Fibroblast of skin of back (primary cell): ENCODE results near the gene HAPLN3.

Source experiments
- DNase-seq: peaks from one replicate; pipeline ENCODE4 v3.0.0-alpha.2; 2013

HAPLN3 gene

DNA sequence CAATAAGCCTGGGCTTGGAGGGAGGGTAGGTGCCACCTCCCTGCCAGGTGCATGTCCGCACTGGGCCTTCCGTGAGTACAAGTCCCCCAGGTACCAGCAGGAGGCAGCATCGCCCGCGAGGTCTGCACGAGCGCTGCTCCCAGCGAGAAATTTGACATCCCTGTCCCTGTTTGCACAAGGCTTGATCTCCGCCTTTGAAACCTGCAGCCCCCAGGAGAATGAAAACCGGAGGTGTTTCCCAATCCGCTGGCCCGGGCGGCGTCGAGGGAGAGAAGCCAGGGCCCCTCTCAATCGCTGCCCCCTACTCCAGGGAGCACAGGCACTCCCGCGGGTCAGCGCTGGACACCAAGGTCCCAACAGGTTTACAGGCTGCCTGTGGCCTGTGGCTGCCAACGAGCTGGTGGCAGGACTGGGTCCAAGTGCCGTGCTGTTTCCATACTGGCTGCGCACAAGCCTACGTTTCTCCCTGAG lies 961 bp downstream of the HAPLN3 start:
- DNase-seq: no peak

DNA sequence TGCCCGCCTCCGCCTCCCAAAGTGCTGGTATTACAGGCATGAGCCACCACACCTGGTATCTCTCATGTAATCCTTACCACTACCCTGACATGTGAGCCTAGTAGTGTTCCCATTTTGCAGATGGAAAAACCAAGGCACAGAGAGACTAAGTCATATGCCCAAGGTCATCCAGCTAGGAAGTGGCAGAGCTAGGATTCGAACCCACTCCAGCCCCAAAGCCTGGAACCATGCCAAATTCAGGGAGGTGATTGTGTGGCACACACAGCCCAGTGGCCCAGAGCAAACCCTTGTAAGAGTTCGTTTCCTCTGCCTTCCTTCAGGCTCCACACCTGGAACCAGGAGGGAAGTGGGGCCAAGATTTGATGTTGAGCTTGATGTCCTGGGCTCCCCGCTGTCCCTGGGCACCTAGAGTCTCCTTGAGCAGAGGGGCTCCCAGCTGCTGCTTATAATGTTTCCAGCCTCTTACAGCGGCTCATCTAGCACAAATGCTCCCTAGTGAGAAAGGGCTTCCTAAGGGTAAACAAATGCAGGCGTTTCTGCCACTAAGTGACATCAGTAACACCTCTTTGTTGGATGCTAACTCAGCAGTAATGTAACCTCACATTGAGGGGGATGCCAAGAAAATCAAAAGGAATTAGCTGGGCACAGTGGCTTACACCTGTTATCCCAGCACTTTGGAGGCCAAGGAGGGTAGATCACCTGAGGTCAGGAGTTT lies 3.6 kb downstream of the HAPLN3 start:
- no peak for DNase-seq

DNA sequence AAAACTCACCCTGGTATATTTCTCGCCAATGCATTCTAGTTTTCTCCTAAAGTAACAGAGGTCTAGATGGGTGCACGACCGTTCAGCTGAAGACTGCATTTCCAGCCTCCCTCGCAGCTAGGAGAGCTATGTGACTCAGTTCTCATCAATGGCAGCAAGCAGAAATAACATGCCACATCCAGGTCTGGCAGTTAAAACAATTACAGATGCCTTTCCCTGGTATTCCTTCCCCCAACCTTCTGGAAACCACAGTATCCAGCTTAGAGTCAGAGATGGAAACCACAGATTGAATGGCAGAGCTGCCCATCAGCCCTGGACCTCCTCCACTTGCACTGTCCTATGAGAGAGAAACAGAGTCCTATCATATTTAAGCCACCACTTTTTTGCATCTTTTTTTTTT lies 4.8 kb downstream of the HAPLN3 start:
- peak; percentile 89 for DNase-seq

DNA sequence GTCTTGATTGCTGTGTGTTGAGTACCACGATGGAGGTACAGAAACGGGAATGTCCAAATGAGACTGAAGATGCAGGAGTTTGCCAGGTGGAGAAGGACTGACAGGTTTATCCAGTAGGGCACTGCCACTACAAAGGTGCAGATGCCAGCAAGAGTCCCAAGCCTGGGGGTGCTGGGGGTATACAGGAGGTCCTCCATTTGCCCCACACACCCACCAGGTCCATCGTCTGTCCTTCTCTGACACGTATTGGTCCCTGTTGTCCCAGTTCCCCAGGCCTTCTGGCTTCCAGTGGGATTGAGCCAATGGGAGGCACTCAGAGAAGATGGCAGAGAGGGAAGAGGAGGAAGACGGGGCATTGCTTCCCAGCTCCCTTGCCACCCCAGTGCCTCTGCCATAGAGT lies 6.6 kb downstream of the HAPLN3 start:
- DNase-seq: no peak

DNA sequence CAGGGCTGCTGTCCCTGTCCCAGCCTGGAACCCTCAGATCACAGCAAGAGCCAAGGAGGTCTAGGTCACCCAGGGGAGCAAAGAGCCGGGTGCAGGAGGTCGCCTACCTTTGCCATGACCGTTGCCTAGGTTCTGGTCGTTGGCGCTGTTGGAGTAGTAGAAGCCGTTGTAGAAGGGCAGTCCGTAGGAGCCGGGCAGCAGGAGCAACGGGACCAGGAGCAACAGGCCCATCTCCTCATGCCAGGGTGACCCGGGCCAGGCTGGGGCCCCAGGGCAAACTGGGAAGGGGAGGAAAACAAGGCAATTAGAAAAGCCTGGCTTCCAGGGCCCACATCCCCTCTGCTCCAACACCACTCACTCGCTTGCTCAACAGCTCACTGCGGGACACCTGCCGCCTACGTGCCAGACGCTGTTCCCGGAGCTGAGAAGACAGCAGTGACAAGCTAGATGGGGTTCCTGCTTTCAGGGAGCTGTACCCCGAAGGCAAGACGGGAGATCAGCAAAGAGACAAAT lies 8.2 kb downstream of the HAPLN3 start:
- no peak for DNase-seq

DNA sequence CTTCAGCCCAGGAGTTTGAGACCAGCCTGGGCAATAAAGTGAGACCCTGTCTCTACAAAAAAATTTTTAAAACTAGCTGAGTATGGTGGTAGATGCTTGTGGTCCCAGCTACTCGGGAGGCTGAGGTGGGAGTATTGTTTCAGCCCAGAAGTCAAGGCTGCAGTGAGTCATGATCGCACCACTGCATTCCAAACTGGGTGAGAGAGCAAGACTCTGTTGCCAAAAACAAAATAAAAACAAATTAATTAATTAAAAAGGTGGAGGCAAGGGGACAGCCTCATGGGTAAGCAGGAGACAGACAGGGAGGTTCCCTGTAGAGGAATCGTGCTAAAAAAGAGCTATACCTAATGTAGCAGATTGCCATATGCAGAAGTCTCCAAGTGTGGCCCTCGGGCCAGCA lies 12.6 kb downstream of the HAPLN3 start:
- peak; percentile 86 for DNase-seq

DNA sequence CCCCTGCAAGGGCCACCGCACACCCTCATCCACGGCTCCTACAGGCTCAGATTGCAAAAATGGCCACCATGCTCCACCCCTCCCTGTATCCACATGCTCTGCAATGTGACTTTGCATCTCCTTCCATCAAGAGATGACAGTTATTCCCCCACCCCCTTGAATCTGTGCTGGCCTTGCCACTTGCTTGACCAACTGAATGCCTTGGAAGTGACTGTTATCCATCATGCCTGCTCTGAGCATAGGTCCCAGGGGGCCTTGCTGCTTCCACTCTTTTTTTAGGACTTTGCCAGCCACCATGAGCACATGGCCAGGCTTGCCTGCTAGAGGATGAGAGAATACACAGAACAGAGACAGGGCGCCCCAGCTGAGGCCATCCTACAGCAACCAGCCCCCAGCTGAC lies 13.6 kb downstream of the HAPLN3 start:
- DNase-seq: peak; percentile 94

DNA sequence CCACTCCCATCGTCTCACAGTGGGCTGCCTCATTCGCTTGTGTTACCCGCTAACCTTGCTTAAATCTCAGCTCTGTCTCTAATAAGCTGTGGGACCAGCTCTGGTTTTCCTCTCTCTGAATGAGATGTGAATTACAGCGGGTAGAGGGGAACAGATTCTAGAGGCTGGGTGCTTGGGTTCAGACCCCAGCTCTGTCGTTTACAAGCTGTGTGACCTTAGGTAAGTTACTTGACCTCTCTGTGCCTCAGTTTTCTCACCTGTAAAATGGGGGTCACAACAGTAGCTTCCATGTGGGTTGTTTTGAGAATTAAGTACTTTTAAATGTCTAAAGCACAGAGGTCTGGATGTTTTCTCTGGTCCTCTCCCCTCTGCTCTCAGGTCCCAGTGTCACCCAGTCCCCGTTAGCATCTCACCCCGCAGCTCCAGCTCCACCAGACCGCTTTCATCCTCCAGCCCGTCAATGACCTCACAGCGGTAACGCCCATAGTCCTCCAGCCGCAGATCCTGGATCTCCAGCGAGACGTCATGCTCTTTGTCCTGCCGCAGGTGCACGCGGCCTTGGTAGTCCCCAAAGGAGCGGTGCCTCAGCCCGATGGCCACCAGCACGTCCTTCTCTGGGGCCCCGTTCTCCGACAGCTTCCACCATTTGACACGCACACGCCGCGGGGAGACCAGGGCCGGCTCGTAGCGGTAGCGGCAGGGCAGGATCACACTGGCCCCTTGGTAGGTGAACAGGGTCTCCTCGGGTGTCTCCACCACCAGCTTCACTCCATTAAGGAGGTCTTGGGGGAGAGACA lies 14.2 kb downstream of the HAPLN3 start:
- no peak for DNase-seq

DNA sequence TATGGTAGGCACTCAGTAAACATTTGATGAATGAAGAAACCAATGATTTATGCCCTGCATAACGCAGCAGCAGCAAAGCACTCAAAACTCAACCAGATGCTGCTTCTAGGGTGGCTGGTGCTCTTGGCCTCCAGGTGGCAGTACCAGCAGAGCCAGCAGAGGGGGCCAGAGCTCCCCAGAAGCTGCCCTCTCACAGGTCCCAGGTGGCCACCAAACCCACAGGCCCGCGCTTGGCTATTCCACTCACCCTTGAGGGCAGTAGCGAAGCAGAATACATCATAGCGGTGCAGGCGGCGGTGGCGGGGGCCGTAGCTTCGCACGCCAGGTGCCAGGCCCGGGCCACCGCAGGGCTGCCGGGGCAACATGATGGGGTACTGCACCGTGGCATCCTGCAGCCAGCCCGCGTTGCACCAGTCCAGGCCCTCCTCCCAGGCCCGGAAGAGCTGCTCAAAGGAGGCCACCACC lies 16.6 kb downstream of the HAPLN3 start:
- DNase-seq: peak; percentile 69

DNA sequence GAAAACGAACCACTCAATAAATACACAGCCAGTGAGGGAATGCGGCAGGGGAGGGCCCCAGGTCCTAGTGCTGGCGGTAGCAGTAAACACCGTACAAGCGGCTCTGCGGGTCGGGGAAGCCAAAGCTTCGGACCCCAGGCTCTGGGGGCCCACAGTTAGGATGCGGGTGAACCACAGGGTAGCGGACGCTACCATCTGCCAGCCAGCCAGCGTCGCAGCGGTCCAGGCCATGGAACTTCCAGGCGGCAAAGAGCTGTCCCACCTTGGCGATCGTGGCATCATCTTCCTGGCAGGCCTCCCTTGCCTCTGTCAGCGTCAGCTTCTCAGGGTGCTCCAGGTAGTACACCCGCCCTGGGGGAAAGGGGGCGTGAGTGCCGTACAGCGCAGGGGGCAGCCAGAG lies 17.4 kb downstream of the HAPLN3 start:
- DNase-seq: no peak

DNA sequence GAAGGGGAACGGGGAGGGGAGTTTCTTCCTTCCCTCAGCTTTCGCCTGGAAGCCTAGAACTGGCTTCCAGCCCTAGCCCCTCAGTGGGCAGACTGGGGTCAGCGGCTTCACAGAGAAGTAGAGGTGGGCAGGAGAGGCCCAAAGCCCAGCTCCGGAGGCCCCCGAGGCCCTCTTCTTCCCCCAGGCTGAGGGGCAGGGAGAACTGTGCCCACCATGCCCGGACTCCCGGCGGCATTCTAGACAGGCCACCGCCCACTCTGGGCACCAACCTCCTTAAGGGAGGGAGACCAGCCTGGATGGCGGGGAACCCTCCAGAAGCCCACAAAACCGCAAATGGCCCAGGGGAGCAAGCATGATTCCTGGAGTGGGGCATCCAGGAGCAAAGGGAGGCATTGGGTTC lies 17.9 kb downstream of the HAPLN3 start:
- no peak for DNase-seq

DNA sequence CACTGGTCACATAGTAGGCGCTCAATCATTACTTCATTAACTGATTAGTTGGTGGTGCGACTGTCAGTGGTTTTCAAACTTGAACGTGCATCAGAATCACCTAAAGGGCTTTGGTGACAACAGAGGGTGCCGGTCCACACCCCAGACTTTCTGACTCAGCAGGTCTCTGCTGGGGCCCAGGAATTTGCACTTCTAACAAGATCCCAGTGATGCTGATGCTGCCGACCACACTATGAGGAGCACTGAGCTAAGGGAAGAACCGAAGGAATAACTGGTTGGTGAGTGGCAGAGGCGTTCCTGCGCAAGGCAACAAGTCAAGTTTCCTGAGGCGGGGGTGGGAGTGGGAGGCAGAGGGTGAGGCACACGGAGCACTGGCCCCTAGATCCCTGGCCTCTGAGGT lies 18.8 kb downstream of the HAPLN3 start:
- peak; percentile 58 for DNase-seq

DNA sequence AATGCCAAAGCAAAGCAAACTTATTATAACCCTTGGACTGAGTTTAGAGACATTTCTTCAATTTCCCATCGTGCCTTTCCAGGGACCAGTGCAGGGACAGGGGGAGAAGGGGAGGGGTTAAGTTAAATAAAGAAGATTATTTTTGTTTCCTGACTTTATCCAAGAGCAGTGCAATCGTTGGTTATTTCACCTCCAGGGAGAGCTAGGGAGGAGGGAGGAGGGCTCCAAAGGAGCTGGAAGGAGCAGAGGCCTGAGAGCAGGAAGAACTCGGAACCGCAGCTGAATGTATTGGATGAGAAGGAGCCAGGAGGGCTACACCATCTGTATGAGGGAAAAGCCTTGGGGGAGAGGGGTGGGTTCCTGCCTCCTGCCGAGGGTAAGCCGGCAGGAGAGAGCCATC lies 20.7 kb downstream of the HAPLN3 start:
- DNase-seq: no peak

DNA sequence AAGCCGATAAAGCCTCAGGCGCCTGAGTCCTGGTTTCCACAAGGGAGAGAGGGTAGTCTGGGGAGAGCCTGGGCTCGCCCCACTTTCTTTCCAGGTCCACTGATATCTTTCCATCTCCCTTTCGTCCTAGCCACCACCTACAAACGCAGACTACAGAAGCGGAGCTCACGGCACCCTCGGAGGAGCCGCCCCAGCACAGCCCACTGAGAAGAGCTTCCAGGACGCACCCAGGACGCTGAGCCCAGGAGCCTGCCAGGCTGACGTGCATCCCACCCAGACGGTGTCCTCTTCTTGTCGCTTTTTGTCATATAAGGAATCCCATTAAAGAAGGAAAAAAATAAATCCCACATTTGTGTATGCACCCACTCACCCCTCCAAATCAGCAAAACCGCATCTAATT lies 21.1 kb downstream of the HAPLN3 start:
- DNase-seq: no peak

DNA sequence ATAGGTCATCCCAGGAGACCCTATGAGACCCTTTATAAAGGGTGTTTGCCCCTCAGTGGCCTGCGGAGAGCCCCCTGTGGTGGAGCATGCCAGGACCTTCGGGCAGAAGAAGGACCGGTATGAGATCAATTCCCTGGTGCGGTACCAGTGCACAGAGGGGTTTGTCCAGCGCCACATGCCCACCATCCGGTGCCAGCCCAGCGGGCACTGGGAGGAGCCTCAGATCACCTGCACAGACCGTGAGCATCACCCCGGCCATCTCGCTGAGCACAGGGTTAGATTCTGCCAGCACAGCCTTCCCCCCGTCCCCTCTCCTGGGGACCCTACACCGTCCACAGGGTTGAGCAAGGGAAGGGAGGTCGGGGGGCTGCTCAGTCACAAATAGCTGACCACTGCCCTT lies 21.6 kb downstream of the HAPLN3 start:
- no peak for DNase-seq

DNA sequence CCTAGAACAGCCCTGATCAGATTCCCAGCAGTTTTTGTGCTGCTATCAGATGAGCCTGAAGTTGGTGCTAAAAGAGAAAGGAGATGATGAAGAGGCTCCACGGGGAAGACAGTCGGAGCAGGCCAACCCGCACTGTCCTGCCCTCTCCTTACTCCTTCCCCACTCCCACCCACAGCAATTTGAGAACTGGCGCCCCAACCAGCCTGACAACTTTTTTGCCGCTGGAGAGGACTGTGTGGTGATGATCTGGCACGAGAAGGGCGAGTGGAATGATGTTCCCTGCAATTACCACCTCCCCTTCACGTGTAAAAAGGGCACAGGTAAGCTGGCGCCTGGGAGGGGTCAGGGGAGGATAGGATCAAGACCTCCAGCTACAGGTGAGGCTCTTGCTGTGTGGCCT lies 22.6 kb downstream of the HAPLN3 start:
- no peak for DNase-seq

DNA sequence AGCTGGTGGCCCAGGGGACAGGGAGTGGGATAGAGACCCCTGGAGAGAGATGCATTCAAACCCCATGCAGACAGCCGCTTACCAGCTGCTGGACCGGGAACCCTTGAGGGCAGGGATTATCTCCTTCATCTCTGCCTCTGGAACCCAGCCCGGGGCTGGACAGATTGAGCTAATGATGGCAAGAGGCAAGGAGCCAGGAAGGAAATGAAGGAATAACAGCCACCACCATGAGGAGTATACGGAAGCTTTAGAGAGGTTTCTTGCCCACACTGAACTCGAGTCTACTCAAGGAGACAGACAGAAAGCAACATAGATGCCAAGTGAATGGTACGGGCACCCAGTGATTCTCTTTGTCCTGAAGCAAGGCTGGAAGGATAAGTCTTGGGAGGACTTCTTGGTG lies 23.2 kb downstream of the HAPLN3 start:
- no peak for DNase-seq

DNA sequence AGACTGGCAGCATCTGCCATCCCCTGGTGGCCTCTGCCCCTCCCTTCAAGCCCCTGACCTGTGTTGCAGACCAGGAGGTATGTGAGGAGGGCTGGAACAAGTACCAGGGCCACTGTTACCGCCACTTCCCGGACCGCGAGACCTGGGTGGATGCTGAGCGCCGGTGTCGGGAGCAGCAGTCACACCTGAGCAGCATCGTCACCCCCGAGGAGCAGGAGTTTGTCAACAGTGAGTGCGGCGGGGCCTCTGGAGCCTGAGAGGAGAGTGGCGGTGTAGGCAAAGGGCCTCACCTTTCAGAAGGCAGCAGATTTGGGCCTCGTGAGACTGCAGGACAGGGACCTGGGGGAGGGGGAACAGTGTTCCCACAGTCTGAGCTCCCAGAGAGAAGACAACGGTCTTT lies 24.0 kb downstream of the HAPLN3 start:
- DNase-seq: no peak

DNA sequence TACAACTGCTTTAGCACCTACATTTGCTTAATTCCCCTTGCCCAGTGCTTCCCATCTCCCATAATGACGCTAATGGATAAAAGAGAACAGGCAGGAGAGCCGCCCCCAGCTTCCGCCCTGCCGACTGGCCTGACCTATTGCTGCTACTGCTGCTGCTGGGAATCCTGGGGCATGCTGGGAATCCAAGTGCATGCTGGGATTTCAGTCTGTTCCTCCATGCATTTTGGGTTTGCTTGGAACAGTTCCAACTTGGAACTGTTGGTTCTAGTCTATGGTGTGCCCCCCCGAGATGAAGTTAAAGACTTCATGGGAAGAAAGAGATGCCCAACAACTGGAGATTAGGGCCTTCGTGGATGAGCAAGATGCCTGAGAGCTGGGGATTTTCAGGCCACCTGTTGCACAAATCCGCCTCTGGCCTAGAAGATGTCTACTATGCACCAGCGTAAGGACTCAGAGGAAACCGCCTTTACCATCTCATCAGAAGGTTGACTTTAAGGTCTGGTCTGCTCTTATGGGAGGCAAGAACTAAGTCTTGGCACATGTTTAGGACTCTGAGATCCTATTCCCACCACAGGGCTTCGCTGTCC lies 29.0 kb downstream of the HAPLN3 start:
- no peak for DNase-seq

DNA sequence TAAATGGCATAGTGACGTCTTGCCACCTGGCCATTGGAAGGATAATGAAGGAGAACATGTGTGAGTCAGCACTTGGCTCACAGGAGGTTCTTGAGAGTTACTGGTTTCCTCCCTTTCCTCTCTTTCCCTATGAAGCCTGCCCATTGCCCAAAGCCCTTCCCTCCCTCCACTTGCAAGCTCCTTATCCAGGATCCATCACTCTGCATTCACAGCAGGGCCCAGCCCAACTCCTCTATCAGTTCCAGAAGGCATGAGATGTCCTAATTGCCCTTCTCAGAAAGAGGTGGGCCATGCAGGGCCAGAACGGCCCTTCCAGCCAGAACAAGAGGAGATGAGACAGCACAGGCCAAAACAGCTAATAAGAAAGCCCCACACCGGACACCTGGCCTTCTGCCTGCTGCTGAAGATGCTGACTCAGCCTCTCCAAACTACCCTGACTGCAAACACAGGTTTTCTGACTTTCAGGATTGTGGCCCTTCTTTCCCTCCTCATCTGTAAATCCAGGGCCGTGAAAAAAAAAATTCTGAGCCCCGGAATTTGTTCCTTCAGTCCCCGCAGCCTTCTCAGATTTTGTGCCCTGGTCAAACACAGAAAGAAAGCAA lies 29.7 kb downstream of the HAPLN3 start:
- DNase-seq: no peak

DNA sequence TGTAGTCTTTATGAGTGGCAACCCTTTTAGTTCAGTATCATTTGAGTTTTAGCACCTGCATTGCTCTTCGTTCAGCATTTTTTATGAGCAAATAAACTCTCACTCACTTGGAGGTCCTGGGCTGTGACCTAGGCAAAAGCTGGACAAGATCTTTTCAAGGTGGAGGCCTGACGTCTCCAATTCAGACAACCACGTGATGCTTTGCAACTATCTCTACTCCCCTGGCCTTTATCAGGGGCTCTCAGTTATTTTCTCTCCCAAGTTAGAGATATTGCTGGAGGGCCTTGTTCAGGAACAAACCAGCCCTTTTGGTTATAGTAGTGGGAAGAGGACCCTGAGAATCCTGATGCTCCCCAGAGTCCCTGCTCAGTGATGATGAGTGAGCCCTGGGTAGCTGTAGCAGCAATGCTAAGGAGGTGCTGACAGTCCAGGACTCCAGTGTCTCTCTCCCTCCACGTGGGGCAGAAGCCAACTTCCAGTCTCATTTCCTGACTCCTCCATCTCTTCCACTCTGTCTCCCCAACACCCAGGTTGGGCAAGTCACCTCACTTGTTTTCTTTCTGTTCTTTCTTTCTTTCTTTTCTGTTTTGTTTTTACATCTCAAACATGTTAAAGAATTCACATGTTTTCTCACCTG lies 30.4 kb downstream of the HAPLN3 start:
- no peak for DNase-seq

DNA sequence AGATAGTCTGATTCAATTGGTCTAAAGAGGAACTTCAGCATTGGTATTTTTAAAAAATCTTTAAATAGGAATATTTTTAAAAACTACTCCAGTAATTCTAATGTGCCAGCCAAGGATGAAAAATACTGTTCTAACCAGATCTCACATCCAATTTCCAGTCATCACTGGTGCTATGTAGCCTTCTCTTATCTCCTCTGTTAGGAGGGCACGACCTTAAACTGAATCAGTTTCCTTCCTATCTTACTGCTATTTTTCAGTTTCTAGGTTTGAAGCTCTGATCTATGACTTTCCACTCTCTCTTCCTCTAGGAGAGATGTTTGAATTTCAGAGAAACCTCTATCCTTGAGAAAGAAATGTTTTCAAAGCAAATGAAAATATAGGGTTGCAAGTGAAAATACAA lies 31.9 kb downstream of the HAPLN3 start:
- DNase-seq: no peak

DNA sequence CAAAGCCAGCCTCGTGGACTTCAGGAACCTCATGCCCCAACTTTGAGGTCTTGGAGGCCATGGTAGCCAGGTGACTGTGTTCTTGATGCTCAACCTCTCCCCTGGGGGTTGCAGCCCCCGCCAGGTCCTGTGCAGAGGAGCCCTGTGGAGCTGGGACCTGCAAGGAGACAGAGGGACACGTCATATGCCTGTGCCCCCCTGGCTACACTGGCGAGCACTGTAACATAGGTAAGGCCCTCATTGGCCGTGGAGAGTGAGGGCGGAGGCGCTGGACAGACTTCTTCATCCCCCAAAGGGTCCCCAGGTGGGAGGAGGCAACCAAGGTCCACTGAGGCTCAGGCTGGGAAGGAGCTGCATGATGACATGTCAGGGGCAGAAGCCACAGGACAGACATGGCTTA lies 35.1 kb downstream of the HAPLN3 start:
- DNase-seq: no peak
